Kidney (tissue), 14 donors: Measurements from ENCODE around the gene NOC4L. TPM values are rescaled to one million over a fixed set of nuclear protein-coding genes. Genes with fewer than 3 reads are reported as not detected.
A peak's percentile ranks its signal among the peaks of the same experiment; 100 is the strongest.

Experiments used
- DNase-seq, 5 donors: peaks; one replicate each; pipeline ENCODE4 v3.0.0-alpha.2; 2013 to 2020
- FAIRE-seq: peaks from 2 replicates; lab custom pipeline; 2012; peaks lifted over from hg19 to GRCh38; lab: Jason Lieb, UNC
- H3K27ac ChIP-seq, 2 donors: one replicate each; pipeline ENCODE4 v1.7.0; 2013; ENCODE audit warnings: low read depth in 2 of 2, low read length in 2 of 2, inconsistent platforms in 1 of 2
- H3K27me3 ChIP-seq: one replicate; pipeline ENCODE4 v1.7.1; 2013; ENCODE audit warnings: low read length, inconsistent platforms; ENCODE audit not compliant: control insufficient read depth, insufficient read depth
- H3K36me3 ChIP-seq, 3 donors: one replicate each; pipeline versions ENCODE4 v1.7.0 to v1.7.1; 2013; ENCODE audit warnings: low read length in 3 of 3, control low read depth in 1 of 3, inconsistent platforms in 1 of 3; ENCODE audit not compliant: insufficient read depth in 3 of 3, control insufficient read depth in 2 of 3
- H3K4me1 ChIP-seq, 3 donors: one replicate each; pipeline versions ENCODE4 v1.7.0 to v1.7.1; 2013; ENCODE audit warnings: low read length in 3 of 3, inconsistent platforms in 1 of 3, low read depth in 1 of 3; ENCODE audit not compliant: control insufficient read depth in 2 of 3, insufficient read depth in 2 of 3
- H3K4me3 ChIP-seq, 3 donors: one replicate each; pipeline versions ENCODE4 v1.7.0 to v1.8.1; 2013; ENCODE audit warnings: low read length in 3 of 3, control low read depth in 1 of 3, inconsistent platforms in 1 of 3
- H3K9ac ChIP-seq, 3 donors: one replicate each; pipeline versions ENCODE4 v1.7.0 to v1.7.1; 2013; ENCODE audit warnings: low read length in 3 of 3, control low read depth in 1 of 3, inconsistent platforms in 1 of 3
- H3K9me3 ChIP-seq, 3 donors: one replicate each; pipeline versions ENCODE4 v1.7.0 to v1.7.1; 2013; ENCODE audit warnings: low read length in 3 of 3, control low read depth in 1 of 3, inconsistent platforms in 1 of 3; ENCODE audit not compliant: control insufficient read depth in 2 of 3, insufficient read depth in 1 of 3
- intact Hi-C: fragments of 100-400 bp; cut with DNase I; formaldehyde crosslinking; loops from one replicate; pipeline ENCODE4 v1.11.1; 2022
- polyA plus RNA-seq: library from polyadenylated mRNA; stranded (reverse); fragments of 350-450 nt; fragmentation: Illumina TruSeq; extraction: RNeasy Lipid Tissue Mini Kit (QIAGEN cat#74804); gene quantifications from one replicate; pipeline ENCODE4 v1.2.3, GENCODE V29; 2014; ENCODE audit warnings: low read depth, low replicate concordance; ENCODE audit not compliant: insufficient read depth
- total RNA-seq: library from RNA; stranded (reverse); fragmentation: NEBNext Ultra II Directional; extraction: Animal tissue kit (Norgen Biotek cat#: 25700); gene quantifications from one replicate; pipeline ENCODE4 v1.2.1, GENCODE V29; 2021
- TF ChIP-seq, protein P1 (sequence below): IDR thresholded peaks from 3 replicates; pipeline ENCODE4 v1.5.1; 2012; ENCODE audit warnings: mild to moderate bottlenecking, moderate library complexity, borderline replicate concordance; ENCODE audit not compliant: insufficient read depth; ENCODE audit errors: extremely low read depth
- donor health status: control.
- donor health status: control.
- donor health status: control.
- donor health status: control.
- donor health status: control.
- donor health status: DM: yes; HTN: yes; CAD: no.
- donor health status: Normal renal cell carcinoma (clear cell type).

The NOC4L gene
- total and polyA plus RNA-seq, 2 donors from 2014 or later, result 20.0 to 22.3 TPM

DNA sequence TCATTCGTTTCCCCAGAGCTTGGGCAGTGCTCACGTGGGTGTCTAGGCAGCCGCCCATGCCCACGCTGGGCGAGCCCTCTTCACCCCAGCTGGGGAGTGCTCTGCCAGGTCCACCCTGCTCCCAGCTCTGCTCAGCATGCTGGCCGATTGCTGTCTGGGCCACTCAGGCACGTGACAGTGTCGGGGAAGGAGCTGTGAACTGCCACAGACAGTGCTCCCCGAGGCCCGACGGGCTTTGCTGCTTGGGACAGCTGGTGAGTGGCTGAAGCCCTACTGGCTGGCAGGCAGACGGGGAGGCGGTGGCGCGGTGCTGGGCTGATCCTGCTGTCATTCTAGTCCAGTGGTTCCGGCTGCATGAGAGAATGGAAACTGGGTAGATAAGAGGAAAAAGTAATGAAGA, 15.8 kb downstream of the NOC4L start:
- peaks cover 0 to 16% (median 0%) of the 10 kb centered on the region in 3 donors for H3K9me3 ChIP-seq
- peak in 2 of 5 donors; percentile 26 to 71 for DNase-seq
- peaks cover 9% of the 10 kb centered on the region for H3K27me3 ChIP-seq
- H3K4me3 ChIP-seq, result no peak overlapping the region
- H3K27ac ChIP-seq, result no peak overlapping the region
- H3K36me3 ChIP-seq, result peaks cover 13 to 28% (median 21%) of the 10 kb centered on the region in 3 donors
- TF ChIP-seq, protein P1, sequence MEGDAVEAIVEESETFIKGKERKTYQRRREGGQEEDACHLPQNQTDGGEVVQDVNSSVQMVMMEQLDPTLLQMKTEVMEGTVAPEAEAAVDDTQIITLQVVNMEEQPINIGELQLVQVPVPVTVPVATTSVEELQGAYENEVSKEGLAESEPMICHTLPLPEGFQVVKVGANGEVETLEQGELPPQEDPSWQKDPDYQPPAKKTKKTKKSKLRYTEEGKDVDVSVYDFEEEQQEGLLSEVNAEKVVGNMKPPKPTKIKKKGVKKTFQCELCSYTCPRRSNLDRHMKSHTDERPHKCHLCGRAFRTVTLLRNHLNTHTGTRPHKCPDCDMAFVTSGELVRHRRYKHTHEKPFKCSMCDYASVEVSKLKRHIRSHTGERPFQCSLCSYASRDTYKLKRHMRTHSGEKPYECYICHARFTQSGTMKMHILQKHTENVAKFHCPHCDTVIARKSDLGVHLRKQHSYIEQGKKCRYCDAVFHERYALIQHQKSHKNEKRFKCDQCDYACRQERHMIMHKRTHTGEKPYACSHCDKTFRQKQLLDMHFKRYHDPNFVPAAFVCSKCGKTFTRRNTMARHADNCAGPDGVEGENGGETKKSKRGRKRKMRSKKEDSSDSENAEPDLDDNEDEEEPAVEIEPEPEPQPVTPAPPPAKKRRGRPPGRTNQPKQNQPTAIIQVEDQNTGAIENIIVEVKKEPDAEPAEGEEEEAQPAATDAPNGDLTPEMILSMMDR, result no peak
- peaks cover 0 to 6% (median 5%) of the 10 kb centered on the region in 3 donors for H3K4me1 ChIP-seq
- intact Hi-C loops, result no loop called here
- FAIRE-seq, result no peak
- H3K9ac ChIP-seq, result no peak overlapping the region

DNA sequence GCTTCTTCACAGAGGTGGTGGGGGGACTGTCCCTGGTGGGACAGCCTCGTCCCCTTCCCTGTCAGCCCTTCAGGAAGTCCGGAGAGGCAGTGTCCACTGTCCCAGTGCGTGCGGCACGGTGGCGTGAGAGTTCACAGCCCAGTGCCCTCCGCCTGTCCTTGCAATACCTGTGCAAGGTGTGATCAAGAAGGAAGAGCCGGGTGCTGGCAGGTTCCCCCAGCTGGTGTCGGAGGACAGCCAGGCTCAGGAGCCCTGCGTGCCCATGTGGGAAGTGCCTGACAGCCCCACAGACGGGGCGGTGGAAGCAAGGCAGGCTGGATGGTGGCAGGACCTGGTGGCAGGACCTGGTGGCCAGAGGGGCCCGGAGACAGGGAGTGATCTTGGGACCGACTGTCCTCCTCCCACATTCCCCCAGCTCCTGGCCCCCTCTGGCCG, 16.4 kb downstream of the NOC4L start:
- no peak overlapping the region for H3K27ac ChIP-seq
- TF ChIP-seq, protein P1, result no peak
- no peak for FAIRE-seq
- intact Hi-C loops, result no loop called here
- DNase-seq, result peak in 2 of 5 donors; percentile 53 to 70
- peaks cover 0 to 6% (median 5%) of the 10 kb centered on the region in 3 donors for H3K4me1 ChIP-seq
- peaks cover 7% of the 10 kb centered on the region for H3K27me3 ChIP-seq
- H3K9ac ChIP-seq, result no peak overlapping the region
- H3K4me3 ChIP-seq, result no peak overlapping the region
- H3K36me3 ChIP-seq, result peaks cover 13 to 27% (median 21%) of the 10 kb centered on the region in 3 donors
- peaks cover 0 to 16% (median 0%) of the 10 kb centered on the region in 3 donors for H3K9me3 ChIP-seq

DNA sequence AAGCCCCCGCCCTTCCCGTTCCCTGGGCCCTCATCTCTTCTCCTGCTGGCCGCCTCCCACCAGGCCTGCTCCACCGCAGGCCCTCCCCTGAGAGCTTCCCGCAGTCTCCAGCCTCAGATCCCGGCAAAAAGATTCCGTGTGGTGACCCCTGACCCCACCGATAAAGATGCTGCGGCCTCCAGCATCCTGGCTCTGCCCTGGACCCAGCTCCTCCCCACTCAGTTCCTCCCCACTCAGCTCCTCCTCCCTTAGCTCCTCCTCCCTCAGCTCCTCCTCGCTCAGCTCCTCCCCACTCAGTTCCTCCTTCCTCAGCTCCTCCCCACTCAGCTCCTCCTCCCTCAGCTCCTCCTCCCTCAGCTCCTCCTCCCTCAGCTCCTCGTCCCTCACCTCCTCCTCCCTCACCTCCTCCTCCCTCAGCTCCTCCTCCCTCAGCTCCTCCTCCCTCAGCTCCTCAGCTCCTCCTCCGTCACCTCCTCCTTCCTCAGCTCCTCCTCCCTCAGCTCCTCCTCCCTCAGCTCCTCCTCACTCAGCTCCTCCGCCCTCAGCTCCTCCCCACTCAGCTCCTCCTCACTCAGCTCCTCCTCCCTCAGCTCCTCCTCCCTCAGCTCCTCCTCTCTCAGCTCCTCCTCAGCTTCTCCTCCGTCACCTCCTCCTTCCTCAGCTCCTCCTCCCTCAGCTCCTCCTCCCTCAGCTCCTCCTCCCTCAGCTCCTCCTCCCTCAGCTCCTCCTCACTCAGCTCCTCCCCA, 17.0 kb downstream of the NOC4L start:
- DNase-seq, result peak in 1 of 5 donors; percentile 79

More for the DNA sequence above, 17.0 kb downstream of the NOC4L start:
- intact Hi-C loops, result no loop called here
- Histone ChIP-seq H3K27me3 (peaks cover 5% of the 10 kb centered on the region), H3K27ac (no peak overlapping the region), H3K9ac (no peak overlapping the region), H3K4me1 (peaks cover 0 to 6% (median 5%) of the 10 kb centered on the region in 3 donors), H3K4me3 (no peak overlapping the region), H3K36me3 (peaks cover 11 to 21% (median 16%) of the 10 kb centered on the region in 3 donors), H3K9me3 (peaks cover 0 to 16% (median 0%) of the 10 kb centered on the region in 3 donors)
- FAIRE-seq, result no peak
- TF ChIP-seq, protein P1, result no peak
